HG03432 (cell line): ENCODE measurements around the gene TNFRSF8.

ENCODE experiments used
- ATAC-seq: cut with Tn5 transposase; IDR thresholded peaks from one replicate; pipeline ENCODE4 v1.9.1; 2021; ENCODE audit warnings: mild to moderate bottlenecking, moderate library complexity; ENCODE audit not compliant: unreplicated experiment

TNFRSF8 gene

DNA sequence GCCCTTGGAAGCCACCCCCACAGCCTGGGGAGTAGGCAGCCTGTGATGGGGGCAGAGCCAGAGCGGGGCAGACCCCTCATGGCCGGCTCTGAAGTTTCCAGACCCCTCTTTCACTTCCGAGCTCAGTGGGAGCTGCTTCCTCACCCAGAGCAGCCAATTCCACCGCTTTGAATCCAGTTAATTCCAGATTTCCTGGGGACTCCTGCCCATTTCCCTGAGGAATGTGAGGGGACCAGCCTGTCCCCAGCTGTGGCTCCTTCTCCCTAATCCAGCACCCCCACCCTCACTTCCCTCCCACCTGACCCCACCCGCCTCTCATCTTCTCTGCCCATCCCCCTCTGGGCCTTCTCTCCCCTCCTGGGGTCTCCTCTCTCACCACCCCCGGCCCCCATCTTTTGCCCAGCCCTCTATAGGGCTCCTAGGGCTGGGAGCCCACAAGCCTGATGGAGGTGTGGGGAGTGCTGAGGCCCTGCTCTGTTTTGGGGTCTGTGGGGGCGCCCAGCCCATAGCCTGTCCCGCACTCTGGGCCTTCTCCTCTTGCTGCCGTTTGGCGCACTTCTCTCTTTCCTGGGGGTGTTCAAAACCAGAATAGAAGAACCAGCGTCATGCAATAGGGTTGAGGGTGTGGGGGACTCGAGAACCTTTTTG lies 77.5 kb downstream of the TNFRSF8 start:
- no peak for ATAC-seq

DNA sequence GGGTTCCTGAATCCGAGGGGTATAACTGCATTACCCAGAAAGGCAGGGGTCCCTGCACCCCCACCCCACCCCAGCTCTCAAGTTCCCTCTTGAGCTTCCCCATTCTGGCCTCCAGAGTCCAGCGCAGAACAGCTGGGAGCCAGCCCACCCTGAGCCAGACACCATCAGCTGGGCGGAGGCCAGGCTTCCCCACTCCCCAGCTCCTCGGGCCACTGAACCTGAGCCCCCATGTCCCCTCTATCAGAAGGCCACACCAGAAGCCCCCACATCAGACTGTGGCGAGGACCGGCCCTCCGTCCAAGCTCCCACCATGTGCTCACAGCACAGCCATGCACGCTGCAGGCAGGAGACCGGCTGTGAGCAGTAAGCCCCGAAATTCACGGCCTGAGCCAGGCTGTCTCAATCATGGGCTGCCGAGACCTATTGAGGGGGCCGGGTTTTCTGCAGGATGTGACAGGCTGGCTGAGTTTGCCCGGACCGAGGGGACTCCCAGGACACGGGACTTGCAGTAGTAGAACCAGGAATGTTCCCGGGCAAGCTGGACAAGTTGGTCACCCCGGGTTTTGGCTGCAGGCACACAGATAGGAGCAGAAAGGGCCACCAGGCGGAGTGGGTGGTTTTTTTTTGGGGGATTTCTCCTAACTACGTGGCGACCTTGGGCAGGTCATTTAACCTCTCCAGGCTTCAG lies 78.2 kb downstream of the TNFRSF8 start:
- ATAC-seq, result no peak

GRCh38 chr1:12142141-12142823 lies 79.2 kb downstream of the TNFRSF8 start:
- ATAC-seq, result no peak

GRCh38 chr1:12142891-12143630 lies 80.0 kb downstream of the TNFRSF8 start:
- ATAC-seq, result no peak

- ATAC-seq, result no peak
Observed at GRCh38 chr1:12143631-12144155, 80.6 kb downstream of the TNFRSF8 start.

- no peak for ATAC-seq
Observed at GRCh38 chr1:12144236-12144635, 81.1 kb downstream of the TNFRSF8 start.

DNA sequence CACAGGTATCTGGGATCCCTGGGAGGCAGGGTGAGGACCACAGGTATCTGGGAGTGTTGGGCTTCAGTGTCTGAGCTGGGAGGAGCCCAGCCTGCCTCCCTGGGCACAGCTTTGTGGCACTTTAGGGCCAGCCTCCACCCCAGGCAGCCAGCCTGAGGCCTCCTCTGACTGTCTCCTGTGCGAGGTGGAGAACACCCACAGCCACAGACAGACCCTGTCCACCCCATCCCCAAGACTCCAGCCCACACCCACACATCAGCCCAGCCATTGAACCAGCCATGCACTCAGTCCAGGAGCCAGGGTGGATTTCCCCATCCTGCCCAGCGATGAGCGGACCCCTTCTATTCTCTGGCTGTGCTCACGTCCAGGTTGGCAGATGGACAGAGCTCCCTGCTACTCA lies 81.9 kb downstream of the TNFRSF8 start:
- no peak for ATAC-seq

DNA sequence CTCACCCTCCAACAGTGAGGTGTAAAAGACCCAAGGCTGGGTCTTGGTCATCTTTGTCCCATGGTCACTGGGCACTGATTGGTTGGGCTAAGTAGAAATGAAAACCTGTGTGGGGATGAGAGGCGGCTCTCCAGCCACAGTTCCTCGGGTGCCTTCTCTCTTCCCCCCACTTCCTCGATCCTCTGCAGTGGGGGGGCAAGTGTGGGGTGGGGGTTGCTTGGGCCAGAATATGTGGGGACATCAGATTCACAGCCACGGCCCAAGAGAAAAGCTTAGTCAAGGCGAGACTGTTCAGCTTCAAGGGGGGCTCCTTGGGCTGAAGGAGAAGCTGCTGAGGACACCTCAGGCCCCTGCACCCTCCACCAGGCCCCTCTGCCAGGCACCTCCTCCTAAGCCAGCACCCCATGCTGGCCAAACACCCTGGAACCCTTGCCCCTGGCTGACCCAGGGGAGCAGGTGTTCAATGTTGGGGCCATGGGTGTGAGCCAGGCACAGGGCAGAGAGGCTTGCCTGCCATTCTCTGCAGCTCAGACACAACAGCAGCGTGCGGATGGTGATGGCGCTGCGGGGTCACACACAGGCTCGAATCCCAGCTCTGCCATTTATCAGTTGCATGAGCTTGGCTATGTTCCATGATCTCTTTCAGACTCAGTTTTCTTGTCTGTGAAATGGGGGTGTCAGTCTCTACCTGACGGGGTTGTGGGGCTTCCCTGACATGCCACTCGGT lies 82.7 kb downstream of the TNFRSF8 start:
- ATAC-seq, result no peak

DNA sequence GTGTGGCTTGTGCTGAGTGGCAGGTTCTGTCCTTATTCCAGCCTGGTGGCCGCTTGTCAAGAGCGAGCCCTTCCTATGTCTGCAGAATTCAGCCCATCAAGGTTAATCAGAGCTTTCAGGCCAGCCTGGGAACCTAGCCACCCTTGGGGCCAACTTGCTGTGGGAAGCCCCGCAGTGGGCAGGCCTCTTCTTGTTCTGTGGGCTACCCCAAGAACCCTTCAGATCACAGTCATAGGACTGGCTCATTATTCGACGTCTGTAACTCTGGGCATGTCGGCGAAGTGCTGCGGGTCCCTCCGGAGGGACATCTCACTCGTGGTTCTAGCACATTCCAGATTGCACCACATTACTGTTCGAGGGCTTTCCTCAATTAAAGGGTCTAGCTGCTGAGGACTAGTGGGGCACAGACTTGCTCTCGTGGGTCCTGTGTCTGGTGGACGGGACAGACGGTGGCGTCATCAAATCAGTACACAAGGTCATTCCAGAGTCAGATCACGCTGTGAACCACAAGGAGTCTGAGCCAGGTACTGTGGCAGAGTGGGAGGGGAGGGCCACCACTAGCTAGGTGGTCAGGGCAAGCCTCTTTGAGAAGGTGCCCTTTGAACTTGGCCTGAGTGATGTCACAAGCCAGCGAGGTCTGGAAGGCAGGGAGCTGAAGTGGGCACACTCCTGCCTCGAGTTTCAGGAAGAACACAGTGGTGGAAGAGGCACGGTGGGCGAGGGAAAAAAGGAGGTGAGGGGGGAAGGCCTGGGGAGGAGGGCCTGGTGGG lies 83.4 kb downstream of the TNFRSF8 start:
- ATAC-seq, result no peak

- no peak for ATAC-seq
Observed at GRCh38 chr1:12147201-12147701, 84.1 kb downstream of the TNFRSF8 start.

GRCh38 chr1:12148160-12148957 lies 85.3 kb downstream of the TNFRSF8 start:
- no peak for ATAC-seq

GRCh38 chr1:12148958-12149790 lies 86.1 kb downstream of the TNFRSF8 start:
- ATAC-seq, result no peak

DNA sequence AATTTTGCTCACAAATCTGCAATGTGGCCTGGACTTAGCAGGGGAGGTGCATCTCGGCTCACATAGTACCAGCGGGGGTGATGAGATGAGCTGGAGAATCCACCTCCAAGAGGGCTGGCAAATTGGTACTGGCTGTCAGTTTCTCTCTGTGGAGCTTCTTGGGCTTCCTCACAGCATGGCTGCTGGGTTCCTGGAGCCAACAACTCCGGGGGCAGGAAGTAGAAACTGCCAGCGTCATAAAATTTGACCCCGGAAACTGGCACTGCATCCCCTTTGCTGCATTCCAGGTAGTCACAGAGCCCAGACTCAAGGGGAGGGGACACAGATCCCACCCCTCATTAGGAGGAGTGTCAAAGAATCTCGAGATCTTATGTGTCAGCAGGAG lies 86.7 kb downstream of the TNFRSF8 start:
- ATAC-seq, result no peak

DNA sequence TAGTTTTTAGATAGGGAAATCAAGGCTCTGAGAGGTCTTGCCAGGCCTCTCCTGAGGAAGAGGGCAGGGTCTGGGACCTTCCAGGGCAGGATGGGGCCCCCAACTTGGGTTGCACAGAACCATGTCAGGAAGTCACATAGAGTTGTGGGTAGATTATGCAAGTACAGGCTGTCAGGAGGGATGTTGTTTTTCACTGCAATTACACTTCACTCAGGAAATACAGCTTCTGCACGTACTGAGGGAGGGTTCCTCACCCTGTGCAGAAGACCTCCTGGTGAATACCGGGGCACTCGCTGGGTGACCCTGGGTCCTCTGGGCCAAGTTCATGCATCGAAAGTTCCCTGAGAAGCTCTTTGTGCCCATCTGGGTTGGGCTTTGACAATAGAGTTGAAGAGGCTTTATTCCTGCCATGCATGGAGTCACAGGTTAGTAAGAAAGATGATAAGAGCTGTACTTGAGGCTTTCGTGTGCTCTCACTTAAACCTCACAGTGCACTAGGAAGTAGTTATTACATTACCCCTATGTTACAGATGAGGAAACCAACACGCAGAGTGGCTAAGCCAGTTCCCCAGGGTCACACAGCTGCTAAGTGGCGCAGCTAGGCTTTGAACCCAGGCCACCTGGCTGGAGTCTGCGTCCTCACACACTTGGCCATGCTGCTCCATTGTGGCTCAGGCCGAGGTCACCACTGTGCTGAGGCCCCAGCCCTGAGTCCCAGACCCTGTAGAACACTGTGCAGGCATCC lies 87.5 kb downstream of the TNFRSF8 start:
- ATAC-seq, result no peak

- no peak for ATAC-seq
Observed at GRCh38 chr1:12151465-12151864, 88.4 kb downstream of the TNFRSF8 start.

DNA sequence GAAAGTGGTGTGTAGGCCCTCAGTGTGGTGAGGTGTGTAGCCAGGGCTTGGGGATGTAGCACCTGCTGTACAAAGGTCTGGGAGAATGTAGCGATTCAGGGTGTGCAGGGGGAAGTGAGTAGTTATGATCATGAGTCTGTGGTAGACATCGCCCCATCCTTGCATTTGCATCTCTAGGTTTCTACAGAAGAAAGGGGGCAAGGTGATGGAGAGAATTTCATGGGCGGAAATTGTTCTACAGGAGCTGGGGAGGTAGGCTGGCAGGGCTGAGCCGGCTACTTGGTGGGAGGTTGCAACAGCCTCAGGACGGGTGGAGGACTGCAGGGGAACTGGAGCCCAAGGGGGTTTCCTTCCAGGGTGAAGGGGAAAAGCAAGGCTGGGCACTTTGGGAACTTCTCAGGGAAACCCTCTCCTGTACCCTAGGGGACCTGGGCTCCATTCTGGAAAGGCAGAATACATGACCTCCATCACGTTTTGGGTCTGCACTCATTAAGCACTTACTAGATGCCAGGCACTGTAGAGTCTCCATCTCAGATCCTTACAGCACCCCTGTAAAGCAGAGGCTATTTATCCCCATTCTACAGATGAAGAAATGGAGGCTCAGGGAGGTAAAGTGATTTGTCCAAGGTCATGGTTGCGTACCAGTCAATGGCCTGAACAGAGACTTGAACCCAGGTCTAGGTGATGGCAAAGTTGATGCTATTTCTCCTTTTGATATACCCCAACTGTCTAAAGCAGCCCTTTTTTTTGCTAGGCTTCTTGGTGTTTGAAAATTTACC lies 89.2 kb downstream of the TNFRSF8 start:
- peak; percentile 62 for ATAC-seq
